RWPE1 (cell line): ENCODE results near the gene NHLRC1.

Experiments used
- CTCF ChIA-PET: fragments of 350-600 bp; sonication (Branson Sonifier 250); formaldehyde crosslinking; extraction: SDS; loops from one replicate; lab custom pipeline; 2021; lab: Yijun Ruan, JAX
- POLR2A ChIA-PET: fragments of 400-600 bp; formaldehyde crosslinking; extraction: SDS; loops from one replicate; lab custom pipeline; 2020; ENCODE audit warnings: antibody characterized with exemption; ENCODE audit not compliant: low non-redundant PET; lab: Yijun Ruan, JAX
- DNase-seq: peaks from one replicate; pipeline ENCODE4 v3.0.0; 2012; ENCODE audit warnings: low spot score
- H3K27ac ChIP-seq: fragments of 450-650 bp; 2 replicates; pipeline ENCODE4 v1.5.1; 2017
- TF ChIP-seq, protein P1 (sequence below): fragments of 450-650 bp; conservative IDR thresholded peaks from 2 replicates; pipeline ENCODE4 v1.5.1; 2017; ENCODE audit warnings: low read depth, mild to moderate bottlenecking

The NHLRC1 gene

DNA sequence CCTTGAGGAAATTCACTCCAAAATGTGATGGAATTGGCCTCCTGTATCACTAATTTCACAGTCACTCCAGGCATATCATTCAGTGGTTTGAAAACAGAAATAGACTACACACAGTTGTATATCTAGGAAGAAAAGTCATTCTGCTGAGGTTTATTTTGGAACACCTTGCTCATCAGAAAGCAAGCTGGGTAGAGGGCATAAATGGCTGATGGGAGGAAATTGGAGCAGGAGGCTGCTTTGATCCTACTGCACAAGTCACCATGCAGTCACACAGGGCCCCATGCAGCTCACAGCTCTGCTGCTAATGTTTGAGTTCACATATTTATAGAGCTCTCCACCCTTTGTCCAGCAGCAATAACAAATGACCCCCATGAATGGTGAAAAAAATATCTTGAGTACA, 12.3 kb downstream of the NHLRC1 start:
- ChIA-PET CTCF (interaction anchor here (0.6 kb wide), 1 partner anchor 135 kb away, joined by 4 read pairs; no protein-coding TSS in a partner anchor), POLR2A (no interaction called here)

DNA sequence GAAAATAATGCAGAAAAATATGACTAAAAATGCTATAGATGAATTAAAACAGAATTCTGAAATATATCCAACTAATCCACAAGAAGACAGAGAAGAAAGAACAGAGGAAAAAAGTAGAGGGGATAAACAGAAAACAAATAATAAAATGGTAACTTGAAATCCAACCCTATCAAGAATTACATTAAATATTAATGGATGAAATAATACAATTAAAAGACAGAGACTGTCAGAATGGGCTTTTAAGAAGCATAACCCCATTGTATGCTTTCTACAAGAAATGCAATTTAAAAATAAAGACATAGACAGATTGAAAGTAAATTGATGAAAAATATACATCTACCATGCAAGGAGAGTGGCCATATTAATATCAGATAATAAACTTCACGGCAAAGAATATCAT, 15.4 kb downstream of the NHLRC1 start:
- ChIA-PET POLR2A (no interaction called here), CTCF (no interaction called here)
- TF ChIP-seq, protein P1, sequence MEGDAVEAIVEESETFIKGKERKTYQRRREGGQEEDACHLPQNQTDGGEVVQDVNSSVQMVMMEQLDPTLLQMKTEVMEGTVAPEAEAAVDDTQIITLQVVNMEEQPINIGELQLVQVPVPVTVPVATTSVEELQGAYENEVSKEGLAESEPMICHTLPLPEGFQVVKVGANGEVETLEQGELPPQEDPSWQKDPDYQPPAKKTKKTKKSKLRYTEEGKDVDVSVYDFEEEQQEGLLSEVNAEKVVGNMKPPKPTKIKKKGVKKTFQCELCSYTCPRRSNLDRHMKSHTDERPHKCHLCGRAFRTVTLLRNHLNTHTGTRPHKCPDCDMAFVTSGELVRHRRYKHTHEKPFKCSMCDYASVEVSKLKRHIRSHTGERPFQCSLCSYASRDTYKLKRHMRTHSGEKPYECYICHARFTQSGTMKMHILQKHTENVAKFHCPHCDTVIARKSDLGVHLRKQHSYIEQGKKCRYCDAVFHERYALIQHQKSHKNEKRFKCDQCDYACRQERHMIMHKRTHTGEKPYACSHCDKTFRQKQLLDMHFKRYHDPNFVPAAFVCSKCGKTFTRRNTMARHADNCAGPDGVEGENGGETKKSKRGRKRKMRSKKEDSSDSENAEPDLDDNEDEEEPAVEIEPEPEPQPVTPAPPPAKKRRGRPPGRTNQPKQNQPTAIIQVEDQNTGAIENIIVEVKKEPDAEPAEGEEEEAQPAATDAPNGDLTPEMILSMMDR, result no peak
- no peak for DNase-seq
- no peak overlapping the region for H3K27ac ChIP-seq

More for the DNA sequence above, 12.3 kb downstream of the NHLRC1 start:
- H3K27ac ChIP-seq, result no peak overlapping the region
- no peak for DNase-seq
- TF ChIP-seq, protein P1, result no peak

DNA sequence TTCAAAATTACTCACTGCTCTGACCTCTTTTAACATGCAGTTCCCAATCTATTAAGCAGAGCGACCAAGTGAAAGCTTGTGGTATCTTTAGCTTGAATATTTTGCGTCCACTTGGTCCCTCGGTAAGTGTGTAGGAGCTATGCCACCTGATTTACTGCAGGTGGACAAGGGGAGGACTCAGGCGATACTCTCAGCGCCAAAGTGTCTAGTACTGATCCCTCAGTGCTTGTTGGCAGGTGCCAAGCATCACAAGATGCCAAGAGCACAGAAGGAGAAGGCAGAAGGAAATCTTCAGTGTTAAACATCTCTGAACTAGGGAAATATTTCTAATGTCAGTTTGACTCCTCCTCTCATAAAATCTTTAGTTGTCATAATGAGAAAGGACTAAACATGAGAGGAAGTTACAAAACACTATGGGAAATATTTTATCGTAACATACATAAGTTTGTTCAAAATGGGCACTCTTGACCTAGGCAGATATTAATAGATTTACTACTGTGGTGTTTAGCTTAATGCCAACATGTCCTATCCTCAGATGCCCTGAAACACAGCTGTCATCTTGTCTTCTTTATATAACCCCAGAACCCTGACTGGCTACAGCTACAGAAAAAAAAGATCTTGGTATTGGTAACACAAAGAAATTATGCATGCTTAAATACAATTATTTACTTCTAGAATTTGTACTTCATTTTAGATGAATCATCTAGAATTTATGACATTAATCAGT, 19.5 kb downstream of the NHLRC1 start:
- no peak for DNase-seq
- POLR2A ChIA-PET, result no interaction called here
- TF ChIP-seq, protein P1, result no peak
- CTCF ChIA-PET, result interaction anchor here (0.6 kb wide), 1 partner anchor 36 kb away, joined by 4 read pairs; no protein-coding TSS in a partner anchor
- H3K27ac ChIP-seq, result no peak overlapping the region

DNA sequence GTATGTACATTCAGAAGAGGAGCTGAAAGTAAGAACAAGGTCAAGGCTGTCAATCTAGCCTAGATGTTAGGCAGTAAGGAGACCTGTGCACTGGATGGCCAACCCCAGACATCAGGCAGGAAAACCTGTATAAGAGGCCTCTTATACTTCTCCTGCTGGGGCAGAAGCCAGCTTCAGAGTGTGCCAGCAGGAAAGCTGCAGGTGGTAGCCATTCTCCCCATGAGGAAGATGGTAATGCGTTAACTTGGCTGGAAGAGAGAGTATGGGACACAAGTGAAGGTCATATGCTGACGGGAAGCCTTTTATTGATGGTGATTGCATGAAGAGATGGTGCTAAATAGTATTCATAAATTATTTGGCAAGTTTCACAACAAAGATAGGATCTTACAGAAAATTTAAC, 20.6 kb downstream of the NHLRC1 start:
- CTCF ChIA-PET, result no interaction called here

DNA sequence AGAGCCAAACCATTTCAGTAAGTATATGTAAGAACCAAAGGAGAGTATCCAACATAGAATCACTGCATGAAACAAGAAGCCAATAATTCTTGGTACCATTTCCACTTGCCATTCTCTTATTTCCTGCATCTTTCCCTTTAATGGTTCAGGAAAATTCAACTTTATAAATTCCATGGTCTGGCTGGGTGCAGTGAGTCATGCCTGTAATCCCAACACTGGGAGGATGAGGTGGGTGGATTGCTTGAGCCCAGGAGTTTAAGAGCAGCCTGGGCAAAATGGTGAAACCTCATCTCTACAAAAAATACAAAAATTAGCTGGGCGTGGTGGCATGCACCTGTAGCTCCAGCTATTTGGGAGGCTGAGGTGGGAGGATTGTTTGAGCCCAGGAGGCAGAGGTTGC, 21.2 kb downstream of the NHLRC1 start:
- TF ChIP-seq, protein P1, result no peak
- no peak for DNase-seq
- no peak overlapping the region for H3K27ac ChIP-seq
- ChIA-PET POLR2A (no interaction called here), CTCF (no interaction called here)

More for the DNA sequence above, 20.6 kb downstream of the NHLRC1 start:
- no peak overlapping the region for H3K27ac ChIP-seq
- no peak for DNase-seq
- TF ChIP-seq, protein P1, result no peak
- POLR2A ChIA-PET, result no interaction called here

DNA sequence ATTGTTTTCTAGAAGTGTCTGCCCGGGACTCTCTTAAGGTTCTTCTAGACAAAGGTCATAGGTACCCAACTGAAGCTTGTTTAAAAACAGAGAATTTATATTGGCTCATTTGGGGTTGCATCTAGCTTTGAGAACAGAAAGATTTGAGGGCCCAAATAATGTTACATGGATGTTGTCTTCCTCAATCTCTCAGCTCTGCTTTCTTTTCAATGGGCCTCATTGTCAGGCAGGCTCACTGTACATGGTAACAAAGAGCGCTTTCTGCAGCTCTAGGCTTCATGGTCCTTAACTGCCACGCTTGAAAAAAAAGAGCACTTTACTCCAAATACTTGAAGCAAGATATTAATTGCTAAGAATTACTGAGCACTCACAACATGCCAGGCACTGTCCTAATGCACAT, 22.2 kb downstream of the NHLRC1 start:
- no peak overlapping the region for H3K27ac ChIP-seq
- POLR2A ChIA-PET, result no interaction called here
- CTCF ChIA-PET, result no interaction called here
- DNase-seq, result no peak
- TF ChIP-seq, protein P1, result no peak
